Right atrium auricular region (tissue), 2 donors: Measurements from ENCODE around the gene OVCA2. TPM values are rescaled to one million over a fixed set of nuclear protein-coding genes. Genes with fewer than 3 reads are reported as not detected.

Experiments used
- DNase-seq: peaks from one replicate; pipeline ENCODE4 v3.0.0-alpha.2; 2019; ENCODE audit warnings: low spot score
- H3K27ac ChIP-seq, 2 donors: fragments of 200-600 bp; sonication (generic); 1 replicate in 1 of 2; 2 replicates in 1 of 2; pipeline ENCODE4 v1.5.1; 2016 to 2019
- H3K27me3 ChIP-seq, 2 donors: fragments of 200-600 bp; sonication (generic); one replicate each; pipeline versions ENCODE4 v1.5.1 to v1.6.0; 2017 to 2019
- H3K36me3 ChIP-seq: fragments of 200-600 bp; sonication (generic); one replicate; pipeline ENCODE4 v1.5.1; 2016
- H3K4me1 ChIP-seq, 2 donors: fragments of 200-600 bp; sonication (generic); one replicate each; pipeline versions ENCODE4 v1.5.1 to v1.6.0; 2017 to 2019
- H3K4me3 ChIP-seq, 2 donors: fragments of 200-600 bp; sonication (generic); 1 replicate in 1 of 2; 2 replicates in 1 of 2; pipeline ENCODE4 v1.5.1; 2017 to 2019; ENCODE audit warnings: mild to moderate bottlenecking in 1 of 2, moderate library complexity in 1 of 2
- H3K9me3 ChIP-seq, 2 donors: fragments of 200-600 bp; sonication (generic); one replicate each; pipeline ENCODE4 v1.5.1; 2019
- CTCF ChIP-seq, 2 donors: fragments of 200-600 bp; sonication (generic); IDR thresholded peaks; one replicate each; pipeline ENCODE4 v1.5.1; 2019; ENCODE audit warnings: antibody characterized with exemption in 2 of 2
- microRNA counts, 2 donors: library from miRNA; unstranded; fragments of <30 nt; microRNA quantifications; one replicate each; lab custom pipeline; 2016 to 2017
- microRNA-seq, 2 donors: library from miRNA; unstranded; fragments of <30 nt; microRNA quantifications; one replicate each; pipeline ENCODE4, GENCODE V29; 2016 to 2017; ENCODE audit warnings: borderline number of aligned reads in 2 of 2, borderline replicate concordance in 1 of 2
- total RNA-seq, 2 donors: library from RNA; depleted of rRNA; stranded (reverse); fragments of >200 nt; gene quantifications; one replicate each; pipeline ENCODE4 v1.1.0, GENCODE V29; 2016

Gene OVCA2
- total RNA-seq, 2 donors from 2014 or later = 29.6 to 31.7 TPM

GRCh38 chr17:2090210-2090641, 48.4 kb downstream of the OVCA2 start:
- TF ChIP-seq CTCF (IDR thresholded peaks at IDR 0.05) = no peak
- peak overlapping the region; percentile 76 to 89 for H3K27ac ChIP-seq
- H3K4me3 ChIP-seq = peak overlapping the region in 1 of 2 donors; percentile 33
- DNase-seq = no peak
- H3K9me3 ChIP-seq = no peaks in the 10 kb centered on the region
- peaks cover 0 to 73% of the 10 kb centered on the region in 2 donors for H3K4me1 ChIP-seq
- no peaks in the 10 kb centered on the region for H3K27me3 ChIP-seq
- no peaks in the 10 kb centered on the region for H3K36me3 ChIP-seq

- Histone ChIP-seq H3K36me3 (no peaks in the 10 kb centered on the region), H3K4me1 (peaks cover 0 to 73% of the 10 kb centered on the region in 2 donors), H3K27ac (peak overlapping the region; percentile 76 to 89), H3K9me3 (no peaks in the 10 kb centered on the region), H3K4me3 (no peak overlapping the region), H3K27me3 (no peaks in the 10 kb centered on the region)
- peak in 1 of 2 donors; percentile 36 for TF ChIP-seq CTCF (IDR thresholded peaks at IDR 0.05)
- no peak for DNase-seq
Observed at GRCh38 chr17:2090804-2091534, 49.1 kb downstream of the OVCA2 start.

- TF ChIP-seq CTCF (IDR thresholded peaks at IDR 0.05) = no peak
- no peak overlapping the region for H3K27ac ChIP-seq
- H3K4me3 ChIP-seq = no peak overlapping the region
- H3K27me3 ChIP-seq = no peaks in the 10 kb centered on the region
- H3K36me3 ChIP-seq = no peaks in the 10 kb centered on the region
- no peaks in the 10 kb centered on the region for H3K9me3 ChIP-seq
- DNase-seq = no peak
- peaks cover 0 to 62% of the 10 kb centered on the region in 2 donors for H3K4me1 ChIP-seq
Observed at GRCh38 chr17:2092253-2092652, 50.4 kb downstream of the OVCA2 start.

MicroRNAs within 50 kb of the gene (microRNA counts, 767-probe panel; counts per million panel counts)
- 3,510 to 7,658 counts per million in 2 donors for microRNA hsa-miR-132-3p (lab: Ali Mortazavi, UCI)
- 0 to 31.0 counts per million in 2 donors for microRNA hsa-miR-212-3p (lab: Ali Mortazavi, UCI)

Small RNA genes within 50 kb of the gene (microRNA-seq; reads per million reads assigned to microRNA genes)
- gene MIR132 (703 to 987 reads per million in 2 donors), gene MIR212 (23.4 to 34.6 reads per million in 2 donors)

Other genes with a start within 250 kb of the OVCA2 start
- gene SMYD4, start 212.1 kb upstream of the OVCA2 start, total RNA-seq = 1 to 10 TPM; 6.2 to 7.1 TPM
- 10 to 100 TPM; 20.9 to 26.9 TPM for gene RPA1, start 212.0 kb upstream of the OVCA2 start, total RNA-seq
- gene RTN4RL1, start 16.7 kb upstream of the OVCA2 start, total RNA-seq = 1 to 10 TPM; 1.8 to 5.0 TPM
- gene DPH1, start 11.9 kb upstream of the OVCA2 start, total RNA-seq = 10 to 100 TPM; 17.2 to 21.6 TPM
- gene HIC1, start 13.1 kb downstream of the OVCA2 start, total RNA-seq = 10 to 100 TPM; 15.5 to 18.0 TPM